ENCODE data around the gene ADARB1.
"Not testable (repeated sequence)": the region's sequence is repeated elsewhere in the genome, so short reads cannot be mapped to it uniquely, and the experiment has no call there.

Gene ADARB1

GRCh38 chr21:45136500-45136899, 62.1 kb downstream of the ADARB1 start:
- no peak for DNase-seq (ENCODE audit: low read depth in 2 of 2)

GRCh38 chr21:45136927-45137611, 62.7 kb downstream of the ADARB1 start:
- DNase-seq (ENCODE audit: low read depth in 2 of 2) = peak; percentile 17 to 28

GRCh38 chr21:45137612-45137937, 63.2 kb downstream of the ADARB1 start:
- DNase-seq (ENCODE audit: low read depth in 2 of 2) = no peak

DNA sequence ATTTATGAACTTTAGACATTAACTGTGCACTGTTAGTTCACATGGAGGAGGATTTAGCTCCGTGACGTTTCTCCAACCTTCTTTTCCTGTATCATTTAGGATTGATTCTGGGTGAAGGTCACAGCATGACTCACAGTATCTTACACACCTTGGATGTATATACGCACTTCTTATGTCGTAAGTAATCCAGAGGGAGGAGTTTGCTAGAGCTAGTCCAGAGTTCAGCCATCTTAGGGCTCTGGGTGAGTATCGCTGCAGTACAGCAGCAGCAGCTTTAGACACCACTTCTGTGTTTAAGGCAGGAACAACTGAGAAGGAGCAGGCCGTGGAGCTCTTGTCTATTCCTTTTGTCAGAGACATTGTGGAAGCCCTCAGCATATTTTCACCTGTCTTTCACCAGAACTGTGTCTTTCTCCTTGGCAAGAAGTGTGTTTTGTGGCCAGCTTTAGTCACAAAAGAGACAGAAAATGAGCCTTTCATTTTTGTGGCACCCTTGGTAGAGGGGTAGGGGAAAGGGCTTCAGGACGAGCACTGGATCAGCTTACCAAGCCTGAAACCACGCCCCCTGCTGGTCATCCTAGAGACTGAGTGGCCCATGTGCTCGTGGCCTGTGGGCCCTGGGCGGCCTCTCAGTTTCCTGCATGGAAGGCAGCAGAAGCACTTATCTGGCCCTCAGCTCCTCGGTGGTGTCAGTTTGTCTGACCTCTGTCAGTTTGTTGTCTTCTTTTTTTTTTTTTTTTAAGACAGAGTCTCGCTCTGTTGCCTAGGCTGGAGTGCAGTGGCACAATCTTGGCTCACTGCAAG, 64.0 kb downstream of the ADARB1 start:
- peak; percentile 21 for DNase-seq (ENCODE audit: low read depth in 2 of 2)

DNA sequence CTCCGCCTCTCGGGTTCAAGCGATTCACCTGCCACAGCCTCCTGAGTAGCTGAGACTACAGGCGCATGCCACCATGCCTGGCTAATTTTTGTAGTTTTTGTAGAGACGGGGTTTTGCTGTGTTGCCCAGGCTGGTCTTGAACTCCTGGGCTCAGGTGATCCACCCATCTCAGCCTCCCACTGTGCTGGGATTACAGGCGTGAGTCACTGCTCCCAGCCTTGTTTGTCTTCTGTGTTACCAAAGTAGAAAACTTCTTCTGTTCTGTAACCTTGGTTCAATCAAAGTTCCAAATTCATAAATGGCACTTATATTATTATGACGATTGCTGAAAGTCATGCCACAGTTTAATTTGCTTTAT, 64.6 kb downstream of the ADARB1 start:
- not testable (repeated sequence) for DNase-seq (ENCODE audit: low read depth in 2 of 2)

GRCh38 chr21:45139473-45139872, 65.1 kb downstream of the ADARB1 start:
- no peak for DNase-seq (ENCODE audit: low read depth in 2 of 2)

GRCh38 chr21:45140346-45140940, 66.1 kb downstream of the ADARB1 start:
- peak in 1 of 2 donors; percentile 30 for DNase-seq (ENCODE audit: low read depth in 2 of 2)

GRCh38 chr21:45140944-45141343, 66.6 kb downstream of the ADARB1 start:
- not testable (repeated sequence) for DNase-seq (ENCODE audit: low read depth in 2 of 2)

DNA sequence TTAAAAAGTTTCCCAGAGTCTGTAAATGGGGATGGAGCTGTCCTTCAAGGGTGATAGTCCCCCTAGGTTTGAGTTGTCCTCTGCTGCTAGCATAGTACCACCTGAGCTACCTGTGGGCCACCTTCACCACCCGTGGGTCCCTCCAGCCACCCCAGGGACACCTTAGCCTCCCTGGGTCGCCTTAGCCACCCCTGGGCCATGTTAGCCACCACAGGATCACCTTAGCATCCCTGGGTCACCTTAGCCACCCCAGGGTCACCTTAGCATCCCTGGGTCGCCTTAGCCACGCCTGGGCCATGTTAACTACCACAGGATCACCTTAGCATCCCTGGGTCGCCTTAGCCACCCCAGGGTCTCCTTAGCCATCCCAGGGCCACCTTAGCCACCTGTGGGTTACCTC, 67.1 kb downstream of the ADARB1 start:
- DNase-seq (ENCODE audit: low read depth in 2 of 2) = no peak

- no peak for DNase-seq (ENCODE audit: low read depth in 2 of 2)
These were observed 68.3 kb downstream of the ADARB1 start for GRCh38 chr21:45142469-45143308.

GRCh38 chr21:45143855-45144254, 69.5 kb downstream of the ADARB1 start:
- DNase-seq (ENCODE audit: low read depth in 2 of 2) = no peak

DNA sequence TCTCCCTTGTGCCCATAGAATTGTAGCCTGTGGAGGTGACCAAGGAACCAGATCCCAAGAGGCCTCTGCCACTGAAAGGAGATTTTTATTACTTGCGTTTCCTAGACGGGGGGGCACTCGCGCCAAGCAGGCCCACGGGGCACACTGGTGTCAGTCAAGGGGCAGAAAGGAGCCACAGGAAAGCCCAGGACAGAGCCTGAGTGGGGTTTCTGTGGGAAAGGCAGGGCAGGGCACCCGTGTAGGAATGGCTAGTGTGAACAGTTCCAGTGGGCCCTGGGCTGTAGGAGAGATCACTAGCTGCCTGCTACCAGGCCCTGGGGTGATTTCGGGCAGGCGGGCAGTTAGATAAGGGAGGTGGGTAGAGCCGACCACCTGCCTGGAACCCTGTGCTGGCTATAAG, 70.8 kb downstream of the ADARB1 start:
- no peak for DNase-seq (ENCODE audit: low read depth in 2 of 2)

DNA sequence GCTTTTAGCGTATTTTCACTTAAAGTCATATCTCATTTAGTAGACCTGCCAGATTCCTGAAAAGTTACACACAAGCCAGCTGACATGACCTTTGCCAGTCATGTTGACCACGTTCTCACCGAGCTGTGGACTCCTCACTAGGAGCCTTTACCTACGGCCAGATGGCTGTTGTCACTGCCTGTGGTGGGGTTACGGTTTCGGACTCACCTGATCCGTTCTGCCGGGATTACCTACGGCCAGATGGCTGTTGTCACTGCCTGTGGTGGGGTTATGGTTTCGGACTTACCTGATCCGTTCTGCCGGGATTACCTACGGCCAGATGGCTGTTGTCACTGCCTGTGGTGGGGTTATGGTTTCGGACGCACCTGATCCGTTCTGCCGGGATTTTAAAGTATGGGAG, 71.5 kb downstream of the ADARB1 start:
- DNase-seq (ENCODE audit: low read depth in 2 of 2) = not testable (repeated sequence)

DNA sequence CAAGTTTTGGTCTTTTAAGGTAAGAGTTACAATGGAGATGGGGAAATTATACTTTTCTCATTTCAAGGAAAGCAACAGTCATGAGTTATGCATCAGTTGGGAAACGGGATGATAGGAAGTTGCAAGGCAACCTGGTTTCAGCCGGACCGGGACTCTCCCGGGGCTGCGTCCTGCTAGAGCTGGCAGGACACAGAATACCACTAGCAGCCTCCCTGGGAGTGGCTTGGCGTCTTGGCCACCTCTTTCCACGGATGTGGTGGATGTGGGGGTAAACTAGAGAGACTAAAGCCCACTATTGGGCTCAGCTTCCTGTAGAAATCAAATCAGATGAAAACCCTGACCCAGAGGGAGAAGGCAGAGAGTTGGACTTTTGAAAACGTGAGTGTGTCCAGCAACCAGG, 71.9 kb downstream of the ADARB1 start:
- DNase-seq (ENCODE audit: low read depth in 2 of 2) = no peak

DNA sequence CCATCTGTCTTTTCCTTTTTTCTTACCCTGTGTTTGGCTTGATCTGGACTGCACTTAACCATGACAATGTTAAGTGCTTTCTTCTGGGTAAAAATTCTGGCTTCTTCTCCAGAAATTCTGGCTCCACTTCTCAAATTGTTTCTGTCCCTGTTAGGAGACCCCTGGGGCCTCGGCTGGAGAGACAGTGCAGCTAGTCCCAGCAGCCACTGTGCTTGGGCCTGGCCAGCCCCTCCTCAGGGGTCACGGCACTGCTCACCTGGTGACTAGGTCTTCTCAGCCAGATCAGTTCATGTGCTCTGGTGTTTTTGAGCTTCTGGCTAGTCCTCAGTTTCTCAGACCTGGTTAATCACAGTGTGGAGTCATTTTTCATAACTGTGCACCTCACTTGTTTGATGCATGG, 72.4 kb downstream of the ADARB1 start:
- no peak for DNase-seq (ENCODE audit: low read depth in 2 of 2)

DNA sequence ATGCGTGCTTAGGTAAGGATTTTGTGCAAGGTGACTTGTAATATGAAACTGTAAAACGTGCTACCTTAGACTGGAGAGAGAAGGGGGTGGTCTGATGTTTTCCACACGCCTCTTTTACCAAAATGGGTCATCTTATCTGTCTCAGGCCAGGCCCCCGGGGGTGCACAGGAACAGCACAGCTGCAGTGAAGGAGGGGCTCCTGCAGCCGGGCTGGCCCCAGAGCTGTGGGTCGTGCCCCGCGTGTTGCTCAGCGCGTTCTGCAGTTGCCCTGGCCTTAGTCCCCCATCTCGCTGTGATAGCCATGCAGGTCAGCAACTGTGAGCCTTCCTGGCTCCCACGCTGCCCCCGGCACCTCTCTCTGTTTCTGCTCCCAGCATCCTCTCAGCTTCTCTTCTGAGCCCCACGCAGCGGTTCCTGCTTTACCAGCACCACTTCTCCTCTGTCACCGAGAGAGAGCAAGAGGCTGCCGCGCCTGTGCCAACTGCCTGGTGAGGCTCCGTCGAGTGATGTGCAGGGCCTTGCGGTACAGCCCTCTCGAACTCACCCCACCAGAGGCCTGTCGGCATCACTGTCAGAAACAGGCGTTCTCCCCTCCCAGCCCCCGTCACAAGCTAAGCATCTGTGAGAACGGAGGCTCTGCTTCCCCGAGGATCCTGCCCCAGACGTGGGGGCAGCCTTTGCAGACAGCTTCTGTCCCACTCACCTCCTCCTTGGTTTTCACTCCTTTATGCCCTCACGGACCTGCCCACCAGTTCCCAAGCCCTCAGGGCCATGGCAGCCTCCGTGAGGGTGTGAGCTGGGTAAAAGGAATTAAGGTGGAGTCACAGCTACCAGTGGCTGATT, 73.3 kb downstream of the ADARB1 start:
- no peak for DNase-seq (ENCODE audit: low read depth in 2 of 2)

- no peak for DNase-seq (ENCODE audit: low read depth in 2 of 2)
These were observed 74.1 kb downstream of the ADARB1 start for GRCh38 chr21:45148316-45148990.

GRCh38 chr21:45149021-45149420, 74.6 kb downstream of the ADARB1 start:
- DNase-seq (ENCODE audit: low read depth in 2 of 2) = no peak

- DNase-seq (ENCODE audit: low read depth in 2 of 2) = no peak
These were observed 76.3 kb downstream of the ADARB1 start for GRCh38 chr21:45150638-45151131.

- DNase-seq (ENCODE audit: low read depth in 2 of 2) = no peak
These were observed 77.2 kb downstream of the ADARB1 start for GRCh38 chr21:45151445-45152160.

All from stimulated activated CD8-positive, alpha-beta memory T cell treated with anti-CD3 and anti-CD28 coated beads, Interleukin-15, amount 100 ng/mL, for 4 hours (primary cell).